Right lobe of liver (tissue), 6 donors: ENCODE measurements around the gene SPATA18. TPM values are rescaled to one million over a fixed set of nuclear protein-coding genes. Genes with fewer than 3 reads are reported as not detected.

Experiments used
- ATAC-seq, 4 donors: fragments of 200-7000 bp; cut with Tn5 transposase; one replicate each; pipeline ENCODE4 v1.9.1; 2020; ENCODE audit warnings: mild to moderate bottlenecking in 4 of 4, moderate library complexity in 4 of 4
- DNase-seq, 3 donors: peaks; one replicate each; pipeline ENCODE4 v3.0.0-alpha.2; 2020
- H3K27ac ChIP-seq, 3 donors: fragments of 200-600 bp; one replicate each; pipeline ENCODE4 v1.8.0; 2022
- H3K27me3 ChIP-seq, 2 donors: fragments of 200-600 bp; one replicate each; pipeline ENCODE4 v1.8.0; 2022
- H3K36me3 ChIP-seq, 4 donors: fragments of 200-600 bp; sonication (generic) in 1 of 4; one replicate each; pipeline versions ENCODE4 v1.5.1 to v1.8.0; 2017 to 2022; ENCODE audit warnings: control low read depth in 1 of 4
- H3K4me1 ChIP-seq, 4 donors: fragments of 200-600 bp; sonication (generic) in 1 of 4; one replicate each; pipeline versions ENCODE4 v1.5.1 to v1.8.0; 2017 to 2022; ENCODE audit warnings: control low read depth in 1 of 4
- H3K4me3 ChIP-seq, 3 donors: fragments of 200-600 bp; one replicate each; pipeline ENCODE4 v1.8.0; 2022
- H3K9me3 ChIP-seq, 4 donors: fragments of 200-600 bp; sonication (generic) in 1 of 4; one replicate each; pipeline versions ENCODE4 v1.5.1 to v1.8.0; 2017 to 2022; ENCODE audit warnings: control low read depth in 1 of 4
- POLR2A ChIP-seq: fragments of 450-650 bp; IDR thresholded peaks from one replicate; pipeline ENCODE4 v1.6.1; 2017; ENCODE audit warnings: antibody characterized with exemption, mild to moderate bottlenecking
- WGBS: methylation state at CpG from one replicate; pipeline ENCODE4 v1.1.6; 2018; ENCODE audit warnings: low coverage, low lambda C conversion rate; ENCODE audit not compliant: insufficient coverage; ENCODE audit errors: missing lambda C conversion rate; 5-methylcytosine and 5-hydroxymethylcytosine counted together
- intact Hi-C, 2 donors: fragments of 100-400 bp; cut with DNase I; formaldehyde crosslinking; loops; one replicate each; pipeline versions ENCODE4 v1.11.2 to v1.14.1; 2022
- total RNA-seq, 6 experiments: library from RNA; depleted of rRNA in 2 of 6; stranded (reverse); fragments of >200 nt in 2 of 6; fragmentation: NEBNext Ultra II Directional in 3 of 6; extraction: Animal tissue kit (Norgen Biotek cat#: 25700) in 3 of 6; gene quantifications; one replicate each; pipeline versions ENCODE4 v1.1.0 to v1.2.4, GENCODE V29; 2016 to 2023
- TF ChIP-seq, protein P1 (sequence below), 4 donors: fragments of 200-600 bp in 3 of 4; fragments of 450-650 bp in 1 of 4; IDR thresholded peaks; one replicate each; pipeline versions ENCODE4 v1.5.1 to v1.8.0; 2016 to 2022; ENCODE audit warnings: antibody characterized with exemption in 4 of 4, mild to moderate bottlenecking in 2 of 4
- donor health status: DM: no; HTN: yes; CAD: no.
- donor health status: DM: no; HTN: no; CAD: no.
- donor health status: DM: no; HTN: no; CAD: no.
- donor health status: DM: no; HTN: yes; CAD: no.
- donor health status: DM: no; HTN: yes; CAD: no.

SPATA18 gene
- total RNA-seq, 6 experiments from 2014 or later: 1.6 to 2.9 (median 2.3) TPM

DNA sequence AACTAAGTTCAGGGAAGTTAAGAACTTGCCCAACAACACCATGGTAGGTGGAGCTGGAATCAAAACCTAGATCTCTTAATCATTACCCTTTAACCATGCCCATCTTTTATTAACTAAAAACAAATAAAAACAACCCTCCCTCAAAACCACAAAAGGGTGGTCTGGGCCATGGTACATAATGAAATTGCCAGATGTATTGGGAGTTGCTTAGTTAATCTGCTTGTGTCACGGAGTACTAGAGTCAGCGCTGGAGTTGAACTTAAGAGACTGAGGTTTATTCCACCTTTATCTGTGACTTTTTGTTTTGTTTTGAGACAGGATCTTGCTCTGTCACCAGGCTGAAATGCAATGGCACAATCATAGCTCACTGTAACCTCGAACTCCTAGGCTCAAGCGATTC, 44.2 kb upstream of the SPATA18 start:
- intact Hi-C loops: no loop called here
- WGBS: 88% methylated on average over 3 of the region's 4 CpGs
- no peaks in the 10 kb centered on the region for H3K9me3 ChIP-seq
- TF ChIP-seq, protein P1, sequence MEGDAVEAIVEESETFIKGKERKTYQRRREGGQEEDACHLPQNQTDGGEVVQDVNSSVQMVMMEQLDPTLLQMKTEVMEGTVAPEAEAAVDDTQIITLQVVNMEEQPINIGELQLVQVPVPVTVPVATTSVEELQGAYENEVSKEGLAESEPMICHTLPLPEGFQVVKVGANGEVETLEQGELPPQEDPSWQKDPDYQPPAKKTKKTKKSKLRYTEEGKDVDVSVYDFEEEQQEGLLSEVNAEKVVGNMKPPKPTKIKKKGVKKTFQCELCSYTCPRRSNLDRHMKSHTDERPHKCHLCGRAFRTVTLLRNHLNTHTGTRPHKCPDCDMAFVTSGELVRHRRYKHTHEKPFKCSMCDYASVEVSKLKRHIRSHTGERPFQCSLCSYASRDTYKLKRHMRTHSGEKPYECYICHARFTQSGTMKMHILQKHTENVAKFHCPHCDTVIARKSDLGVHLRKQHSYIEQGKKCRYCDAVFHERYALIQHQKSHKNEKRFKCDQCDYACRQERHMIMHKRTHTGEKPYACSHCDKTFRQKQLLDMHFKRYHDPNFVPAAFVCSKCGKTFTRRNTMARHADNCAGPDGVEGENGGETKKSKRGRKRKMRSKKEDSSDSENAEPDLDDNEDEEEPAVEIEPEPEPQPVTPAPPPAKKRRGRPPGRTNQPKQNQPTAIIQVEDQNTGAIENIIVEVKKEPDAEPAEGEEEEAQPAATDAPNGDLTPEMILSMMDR (IDR thresholded peaks at IDR 0.05): no peak
- TF ChIP-seq POLR2A: no peak
- H3K4me1 ChIP-seq: no peaks in the 10 kb centered on the region
- no peaks in the 10 kb centered on the region for H3K36me3 ChIP-seq
- no peak for DNase-seq
- H3K4me3 ChIP-seq: no peak overlapping the region
- no peaks in the 10 kb centered on the region for H3K27me3 ChIP-seq
- no peak overlapping the region for H3K27ac ChIP-seq
- ATAC-seq: peak in 2 of 4 donors; percentile 25 to 60

- no peak for ATAC-seq
- no peak for TF ChIP-seq POLR2A
- TF ChIP-seq, protein P1 (IDR thresholded peaks at IDR 0.05): no peak
- Histone ChIP-seq H3K27ac (no peak overlapping the region), H3K4me3 (no peak overlapping the region), H3K27me3 (no peaks in the 10 kb centered on the region), H3K36me3 (no peaks in the 10 kb centered on the region), H3K4me1 (no peaks in the 10 kb centered on the region), H3K9me3 (no peaks in the 10 kb centered on the region)
- 100% methylated on average over 2 of the region's 2 CpGs for WGBS
- DNase-seq: no peak
- intact Hi-C loops: loop anchor here in 1 of 2 donors (10.0 kb wide), 1 partner anchor 126 kb away; no protein-coding TSS in a partner anchor
Observed at GRCh38 chr4:52010986-52011385, 40.1 kb upstream of the SPATA18 start.

- H3K4me3 ChIP-seq: no peak overlapping the region
- no peaks in the 10 kb centered on the region for H3K9me3 ChIP-seq
- ATAC-seq: no peak
- no peak overlapping the region for H3K27ac ChIP-seq
- intact Hi-C loops: loop anchor here in 1 of 2 donors (10.0 kb wide), 1 partner anchor 128 kb away; no protein-coding TSS in a partner anchor
- WGBS: 77% methylated on average over 1 of the region's 1 CpG
- no peaks in the 10 kb centered on the region for H3K4me1 ChIP-seq
- no peaks in the 10 kb centered on the region for H3K36me3 ChIP-seq
- no peaks in the 10 kb centered on the region for H3K27me3 ChIP-seq
- no peak for DNase-seq
- TF ChIP-seq, protein P1 (IDR thresholded peaks at IDR 0.05): no peak
- TF ChIP-seq POLR2A: no peak
Observed at GRCh38 chr4:52012651-52013050, 38.5 kb upstream of the SPATA18 start.

- Histone ChIP-seq H3K4me3 (no peak overlapping the region), H3K4me1 (no peaks in the 10 kb centered on the region), H3K9me3 (no peaks in the 10 kb centered on the region), H3K27me3 (no peaks in the 10 kb centered on the region), H3K27ac (no peak overlapping the region), H3K36me3 (no peaks in the 10 kb centered on the region)
- ATAC-seq: no peak
- DNase-seq: no peak
- TF ChIP-seq, protein P1 (IDR thresholded peaks at IDR 0.05): no peak
- no peak for TF ChIP-seq POLR2A
- 18% methylated on average over 1 of the region's 1 CpG for WGBS
- intact Hi-C loops: loop anchor here in 1 of 2 donors (10.0 kb wide), 1 partner anchor 130 kb away; no protein-coding TSS in a partner anchor
Observed at GRCh38 chr4:52014903-52015302, 36.2 kb upstream of the SPATA18 start.
